Upper lobe of left lung (tissue), 6 donors: ENCODE measurements around the gene LARP4B. TPM values are rescaled to one million over a fixed set of nuclear protein-coding genes. Genes with fewer than 3 reads are reported as not detected.
A peak's percentile ranks its signal among the peaks of the same experiment; 100 is the strongest.

Experiments used
- ATAC-seq, 2 donors: fragments of 200-7000 bp; cut with Tn5 transposase; one replicate each; pipeline ENCODE4 v1.9.1; 2022; ENCODE audit warnings: mild to moderate bottlenecking in 2 of 2, moderate library complexity in 2 of 2; ENCODE audit not compliant: low FRiP score in 2 of 2
- DNase-seq, 2 donors: peaks; one replicate each; pipeline ENCODE4 v3.0.0-alpha.2; 2019 to 2020
- H3K27ac ChIP-seq, 4 donors: fragments of 200-600 bp; sonication (generic); one replicate each; pipeline ENCODE4 v1.5.1; 2016 to 2019
- H3K27me3 ChIP-seq, 4 donors: fragments of 200-600 bp; sonication (generic); one replicate each; pipeline ENCODE4 v1.5.1; 2017 to 2019
- H3K36me3 ChIP-seq, 4 donors: fragments of 200-600 bp; sonication (generic); one replicate each; pipeline ENCODE4 v1.5.1; 2016 to 2019
- H3K4me1 ChIP-seq, 4 donors: fragments of 200-600 bp; sonication (generic); one replicate each; pipeline ENCODE4 v1.5.1; 2018 to 2019
- H3K4me3 ChIP-seq, 4 donors: fragments of 200-600 bp; sonication (generic); one replicate each; pipeline ENCODE4 v1.5.1; 2017 to 2019; ENCODE audit warnings: mild to moderate bottlenecking in 2 of 4, moderate library complexity in 1 of 4
- H3K9me3 ChIP-seq, 4 donors: fragments of 200-600 bp; sonication (generic); one replicate each; pipeline ENCODE4 v1.5.1; 2018 to 2019
- EP300 ChIP-seq, 4 donors: sonication (generic); formaldehyde crosslinking; IDR thresholded peaks; one replicate each; pipeline ENCODE4 v1.5.1; 2017; ENCODE audit warnings: antibody characterized with exemption in 4 of 4, control low read depth in 2 of 4
- POLR2A ChIP-seq, 4 donors: fragments of 450-650 bp; IDR thresholded peaks; one replicate each; pipeline ENCODE4 v1.5.1; 2016 to 2017; ENCODE audit warnings: antibody characterized with exemption in 4 of 4, mild to moderate bottlenecking in 2 of 4
- POLR2AphosphoS5 ChIP-seq, 2 donors: sonication (generic); formaldehyde crosslinking; IDR thresholded peaks; one replicate each; pipeline ENCODE4 v1.5.1; 2017; ENCODE audit warnings: antibody characterized with exemption in 2 of 2
- WGBS, 2 donors: methylation state at CpG; one replicate each; pipeline ENCODE4 v1.1.5; 2017 to 2018; 5-methylcytosine and 5-hydroxymethylcytosine counted together
- total RNA-seq, 6 donors: library from RNA; depleted of rRNA in 4 of 6; stranded (reverse); fragments of >200 nt in 4 of 6; gene quantifications; one replicate each; pipeline versions ENCODE4 v1.1.0 to v1.2.1, GENCODE V29; 2016 to 2021
- TF ChIP-seq, protein P1 (sequence below), 6 experiments: fragments of 450-650 bp in 4 of 6; fragments of 200-600 bp in 2 of 6; sonication (generic) in 2 of 6; IDR thresholded peaks; one replicate each; pipeline ENCODE4 v1.5.1; 2016 to 2019; ENCODE audit warnings: antibody characterized with exemption in 6 of 6
- donor health status: DM: no; HTN: no; CAD: no; lungs with moderate emphysema.
- donor health status: DM: no; HTN: yes; CAD: no; lungs with severe emphysema.

Gene LARP4B
- total RNA-seq, 6 donors from 2014 or later: 106 to 154 (median 139) TPM

DNA sequence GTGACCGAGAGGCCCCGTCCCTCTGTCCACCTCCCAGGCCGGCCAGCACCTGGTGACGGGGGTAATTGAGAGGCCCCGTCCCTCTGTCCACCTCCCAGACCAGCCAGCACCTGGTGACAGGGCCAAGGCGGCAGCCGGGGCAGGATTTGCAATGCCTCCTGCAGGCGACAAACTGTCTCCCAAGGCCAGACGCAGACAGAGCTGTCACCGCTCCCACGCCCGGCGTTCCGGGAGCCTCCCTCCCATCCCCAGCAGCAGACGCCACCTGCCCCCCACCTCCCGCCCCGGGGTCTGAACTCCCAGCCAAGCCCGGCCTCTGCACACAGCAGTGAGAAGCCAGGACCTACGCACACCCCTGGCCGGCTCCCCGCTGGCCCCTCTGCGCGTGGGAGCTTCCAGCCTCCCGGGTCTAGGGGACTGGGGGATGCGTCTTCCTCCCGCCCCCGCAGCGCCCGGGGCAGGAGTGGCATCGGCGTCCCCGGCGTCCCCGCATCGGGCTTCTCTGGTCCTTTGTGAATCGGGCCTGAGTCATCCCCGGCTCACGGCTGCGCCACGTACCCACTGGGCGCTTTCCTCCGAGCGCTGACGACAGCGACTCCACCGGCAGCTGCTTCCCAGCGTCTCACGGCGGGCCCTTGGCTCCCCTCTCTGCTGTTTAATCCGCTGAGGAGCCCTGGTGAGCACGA is 147.0 kb downstream of the LARP4B start:
- peak; percentile 9 to 74 for ATAC-seq
- Histone ChIP-seq H3K4me1 (peaks cover 8 to 23% (median 14%) of the 10 kb centered on the region in 4 donors), H3K4me3 (peak overlapping the region in 3 of 4 donors; percentile 10 to 24 (median 22)), H3K9me3 (no peaks in the 10 kb centered on the region), H3K27ac (no peak overlapping the region), H3K36me3 (no peaks in the 10 kb centered on the region), H3K27me3 (peaks cover 0 to 10% (median 2%) of the 10 kb centered on the region in 4 donors)
- 2 to 3% methylated on average over 7 to 28 of the region's 51 CpGs for WGBS, 2 donors
- TF ChIP-seq, protein P1, sequence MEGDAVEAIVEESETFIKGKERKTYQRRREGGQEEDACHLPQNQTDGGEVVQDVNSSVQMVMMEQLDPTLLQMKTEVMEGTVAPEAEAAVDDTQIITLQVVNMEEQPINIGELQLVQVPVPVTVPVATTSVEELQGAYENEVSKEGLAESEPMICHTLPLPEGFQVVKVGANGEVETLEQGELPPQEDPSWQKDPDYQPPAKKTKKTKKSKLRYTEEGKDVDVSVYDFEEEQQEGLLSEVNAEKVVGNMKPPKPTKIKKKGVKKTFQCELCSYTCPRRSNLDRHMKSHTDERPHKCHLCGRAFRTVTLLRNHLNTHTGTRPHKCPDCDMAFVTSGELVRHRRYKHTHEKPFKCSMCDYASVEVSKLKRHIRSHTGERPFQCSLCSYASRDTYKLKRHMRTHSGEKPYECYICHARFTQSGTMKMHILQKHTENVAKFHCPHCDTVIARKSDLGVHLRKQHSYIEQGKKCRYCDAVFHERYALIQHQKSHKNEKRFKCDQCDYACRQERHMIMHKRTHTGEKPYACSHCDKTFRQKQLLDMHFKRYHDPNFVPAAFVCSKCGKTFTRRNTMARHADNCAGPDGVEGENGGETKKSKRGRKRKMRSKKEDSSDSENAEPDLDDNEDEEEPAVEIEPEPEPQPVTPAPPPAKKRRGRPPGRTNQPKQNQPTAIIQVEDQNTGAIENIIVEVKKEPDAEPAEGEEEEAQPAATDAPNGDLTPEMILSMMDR (IDR thresholded peaks at IDR 0.05): no peak
- TF ChIP-seq POLR2AphosphoS5 (IDR thresholded peaks at IDR 0.05) (no peak), EP300 (IDR thresholded peaks at IDR 0.05) (no peak), POLR2A (IDR thresholded peaks at IDR 0.05) (no peak)
- peak; percentile 53 to 88 for DNase-seq

GRCh38 chr10:782751-783648 is 148.5 kb downstream of the LARP4B start:
- Histone ChIP-seq H3K27me3 (peaks cover 0 to 10% (median 2%) of the 10 kb centered on the region in 4 donors), H3K9me3 (no peaks in the 10 kb centered on the region), H3K36me3 (no peaks in the 10 kb centered on the region), H3K27ac (no peak overlapping the region), H3K4me1 (peaks cover 5 to 10% (median 9%) of the 10 kb centered on the region in 4 donors), H3K4me3 (no peak overlapping the region)
- 82 to 85% methylated on average over 22 to 32 of the region's 32 CpGs for WGBS, 2 donors
- DNase-seq (peak; percentile 18 to 81), ATAC-seq (no peak)
- TF ChIP-seq, protein P1 (IDR thresholded peaks at IDR 0.05): no peak
- no peak for TF ChIP-seq EP300 (IDR thresholded peaks at IDR 0.05)
- TF ChIP-seq POLR2AphosphoS5 (IDR thresholded peaks at IDR 0.05): no peak
- TF ChIP-seq POLR2A (IDR thresholded peaks at IDR 0.05): no peak

DNA sequence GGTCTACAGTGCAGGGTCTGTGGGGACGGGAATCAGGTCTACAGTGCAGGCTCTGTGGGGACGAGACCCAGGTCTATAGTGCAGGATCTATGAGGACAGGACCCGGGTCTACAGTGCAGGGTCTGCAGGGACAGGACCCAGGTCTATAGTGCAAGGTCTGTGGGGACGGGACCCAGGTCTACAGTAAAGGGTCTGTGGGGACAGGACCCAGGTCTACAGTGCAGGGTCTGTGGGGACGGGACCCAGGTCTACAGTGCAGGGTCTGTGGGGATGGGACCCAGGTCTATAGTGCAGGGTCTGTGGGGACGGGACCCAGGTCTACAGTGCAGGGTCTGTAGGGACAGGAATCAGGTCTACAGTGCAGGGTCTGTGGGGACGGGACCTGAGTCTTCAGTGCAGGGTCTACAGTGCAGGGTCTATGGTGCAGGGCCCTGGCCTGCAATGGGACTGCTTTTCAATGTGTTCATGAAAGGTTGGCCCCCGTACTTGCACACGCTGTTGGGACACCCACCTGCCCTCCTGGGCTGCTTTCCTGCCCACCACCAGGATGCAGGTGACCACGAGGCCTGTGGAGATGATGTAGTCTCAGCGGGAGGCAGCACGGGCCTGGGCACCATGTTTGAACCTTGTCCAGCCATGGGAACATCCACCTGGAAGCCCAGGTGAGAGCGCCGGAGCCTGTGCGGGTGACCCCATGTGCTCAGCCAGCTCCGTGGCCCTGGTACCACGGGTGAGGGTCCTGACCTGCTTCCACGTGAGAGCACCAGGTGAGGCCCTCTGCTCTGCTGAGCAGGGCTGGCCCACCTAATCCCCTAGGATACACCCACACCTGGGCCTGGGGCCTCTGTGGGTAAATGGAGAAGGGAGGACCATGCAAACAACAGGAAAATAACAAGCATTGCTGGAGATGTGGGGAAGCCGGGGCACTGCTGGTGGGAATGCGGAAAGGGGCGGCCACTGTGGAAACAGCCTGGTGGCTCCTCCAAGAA is 150.7 kb downstream of the LARP4B start:
- DNase-seq: peak in 1 of 2 donors; percentile 15
- ATAC-seq: no peak
- H3K27ac ChIP-seq: no peak overlapping the region
- 94 to 95% methylated on average over 16 to 21 of the region's 21 CpGs for WGBS, 2 donors
- peaks cover 0 to 10% (median 2%) of the 10 kb centered on the region in 4 donors for H3K27me3 ChIP-seq
- H3K36me3 ChIP-seq: no peaks in the 10 kb centered on the region
- peaks cover 5 to 10% (median 9%) of the 10 kb centered on the region in 4 donors for H3K4me1 ChIP-seq
- TF ChIP-seq, protein P1 (IDR thresholded peaks at IDR 0.05): no peak
- TF ChIP-seq POLR2AphosphoS5 (IDR thresholded peaks at IDR 0.05) (no peak), EP300 (IDR thresholded peaks at IDR 0.05) (no peak), POLR2A (IDR thresholded peaks at IDR 0.05) (no peak)
- no peak overlapping the region for H3K4me3 ChIP-seq
- no peaks in the 10 kb centered on the region for H3K9me3 ChIP-seq

DNA sequence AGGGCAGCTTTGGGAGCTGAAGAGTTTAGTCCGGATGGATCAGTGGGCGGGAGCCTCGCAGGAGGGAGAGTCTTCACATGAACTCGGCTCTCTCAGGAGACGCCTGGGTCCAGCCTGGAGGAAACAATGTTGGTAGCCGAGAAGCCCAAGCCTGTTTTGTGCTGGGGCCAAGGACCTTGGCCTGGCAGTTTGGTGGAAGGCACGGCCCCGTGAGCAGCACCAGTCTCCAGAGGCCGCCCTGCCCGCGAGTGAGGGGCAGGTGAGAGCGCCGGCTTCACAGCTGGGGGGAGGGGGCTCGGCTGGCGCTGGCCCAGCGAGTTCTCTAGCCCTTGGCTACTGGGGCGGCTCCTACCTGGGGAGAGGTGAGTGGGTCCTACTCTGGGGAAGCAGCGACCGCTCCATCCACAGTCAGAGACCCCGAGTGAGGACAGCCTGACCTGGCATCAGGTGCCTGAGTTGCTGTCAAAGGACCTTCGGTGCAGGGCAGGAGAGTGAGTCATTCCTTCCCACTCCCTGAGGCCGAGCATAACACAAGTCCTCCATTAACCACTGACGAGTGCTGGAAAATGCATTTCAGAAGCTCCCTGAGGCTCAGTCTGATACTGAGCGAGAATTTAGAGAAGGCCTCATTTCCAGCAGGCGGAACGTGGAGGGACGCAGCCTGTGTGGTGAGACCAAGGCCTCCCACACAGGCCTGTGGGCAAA is 152.7 kb downstream of the LARP4B start:
- no peak overlapping the region for H3K4me3 ChIP-seq
- H3K9me3 ChIP-seq: no peaks in the 10 kb centered on the region
- H3K4me1 ChIP-seq: no peaks in the 10 kb centered on the region
- 82 to 89% methylated on average over 6 to 27 of the region's 27 CpGs for WGBS, 2 donors
- TF ChIP-seq POLR2AphosphoS5 (IDR thresholded peaks at IDR 0.05) (no peak), POLR2A (IDR thresholded peaks at IDR 0.05) (no peak), EP300 (IDR thresholded peaks at IDR 0.05) (no peak)
- TF ChIP-seq, protein P1 (IDR thresholded peaks at IDR 0.05): no peak
- peak in 1 of 2 donors; percentile 14 for DNase-seq
- ATAC-seq: no peak
- no peaks in the 10 kb centered on the region for H3K27me3 ChIP-seq
- no peaks in the 10 kb centered on the region for H3K36me3 ChIP-seq
- H3K27ac ChIP-seq: no peak overlapping the region
